ENCODE measurements around the gene PSD2.

The PSD2 gene

DNA sequence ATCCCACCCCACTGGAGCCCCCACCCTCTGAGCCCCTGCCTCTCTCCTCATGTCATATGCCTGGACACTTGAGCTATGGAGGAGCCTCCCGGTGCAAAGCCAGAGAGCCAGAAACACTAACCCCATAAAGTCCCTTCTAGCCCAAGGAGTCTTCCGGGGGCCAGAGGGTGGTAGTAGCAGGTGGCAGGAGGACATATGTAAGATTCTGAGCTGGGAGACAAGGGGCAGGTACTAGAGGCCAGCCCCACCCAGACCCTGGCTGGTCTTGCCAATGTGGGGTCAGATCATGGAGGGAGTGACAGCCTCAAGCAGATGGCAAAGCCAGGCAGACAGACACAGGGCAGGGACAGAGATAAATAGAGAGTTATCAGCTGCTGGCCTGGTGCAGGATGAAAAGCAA, 63.4 kb downstream of the PSD2 start:
- no peak for DNase-seq

DNA sequence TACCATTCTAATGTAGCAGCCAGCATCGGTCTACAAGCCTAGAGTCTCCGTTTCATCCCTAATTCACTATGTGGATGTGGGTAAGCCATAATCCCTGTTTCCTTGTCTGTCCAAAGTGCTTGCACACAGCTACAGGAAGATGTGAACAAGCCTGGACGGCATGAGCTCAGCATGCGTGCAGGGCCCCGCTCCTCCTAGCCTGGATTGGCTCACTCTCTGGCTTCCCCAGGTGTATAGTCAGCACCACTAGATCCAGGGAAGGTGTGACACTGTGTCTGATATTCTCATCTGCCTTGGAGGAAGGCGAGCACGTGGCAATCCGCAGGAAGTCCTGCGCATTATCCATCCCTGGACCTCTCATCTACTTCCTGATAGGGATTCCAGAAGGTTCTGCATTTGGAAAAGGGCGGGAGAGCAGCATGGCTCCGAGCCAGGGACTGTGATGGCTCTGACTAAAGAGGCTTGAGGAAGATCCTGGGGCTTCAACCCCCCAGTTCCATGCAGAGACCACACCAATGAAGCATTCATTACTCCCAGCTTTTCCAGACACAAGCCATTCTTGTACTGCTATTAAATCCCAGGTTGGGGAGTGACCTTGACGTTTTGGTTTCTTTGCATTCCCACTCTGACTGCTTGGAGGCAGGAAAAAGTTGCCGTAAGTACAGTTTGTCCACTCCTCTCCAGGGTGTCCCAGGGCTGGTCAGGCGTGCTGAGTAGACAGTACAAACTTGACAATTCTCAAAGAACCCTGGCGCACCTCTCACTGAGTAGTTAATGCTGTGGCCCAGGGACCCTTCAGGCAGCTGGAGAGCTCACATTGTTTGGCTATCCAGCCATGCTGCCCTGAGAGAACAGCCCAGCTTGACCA, 65.6 kb downstream of the PSD2 start:
- no peak for DNase-seq

DNA sequence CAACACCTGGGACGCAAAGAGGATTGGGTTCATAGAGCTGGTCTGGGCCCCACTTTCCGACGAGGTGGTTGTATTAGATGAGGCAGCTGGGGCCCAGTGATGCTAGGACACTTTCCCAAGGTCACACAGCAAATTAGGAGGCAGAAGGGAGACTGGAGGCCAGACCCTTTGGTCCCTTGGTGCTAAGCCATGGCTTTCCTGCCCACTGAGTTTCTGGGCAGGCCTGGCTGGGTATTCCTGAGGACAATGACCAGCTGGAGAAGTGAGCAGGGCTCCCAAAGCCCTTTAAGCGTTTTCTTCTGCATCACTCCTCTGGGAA, 66.2 kb downstream of the PSD2 start:
- DNase-seq: no peak

DNA sequence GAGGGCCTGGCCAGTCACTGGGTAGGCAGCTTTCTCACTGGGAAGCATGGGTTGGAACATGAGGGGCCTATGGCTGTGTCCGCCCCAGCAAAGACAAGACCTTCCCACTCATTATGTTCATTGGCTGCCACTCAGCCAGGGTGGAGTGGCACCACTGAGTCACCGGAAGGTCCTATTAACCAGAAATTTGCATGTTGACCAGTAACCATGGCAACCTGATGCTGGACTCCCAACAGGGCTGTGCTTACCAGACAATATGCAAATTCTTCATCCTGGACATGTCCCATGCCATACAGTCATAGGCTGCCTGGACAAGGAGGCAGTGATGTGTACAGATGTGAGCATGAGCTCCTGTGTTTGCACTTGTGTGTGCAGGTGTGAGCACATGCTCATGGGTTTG, 66.7 kb downstream of the PSD2 start:
- DNase-seq: no peak

DNA sequence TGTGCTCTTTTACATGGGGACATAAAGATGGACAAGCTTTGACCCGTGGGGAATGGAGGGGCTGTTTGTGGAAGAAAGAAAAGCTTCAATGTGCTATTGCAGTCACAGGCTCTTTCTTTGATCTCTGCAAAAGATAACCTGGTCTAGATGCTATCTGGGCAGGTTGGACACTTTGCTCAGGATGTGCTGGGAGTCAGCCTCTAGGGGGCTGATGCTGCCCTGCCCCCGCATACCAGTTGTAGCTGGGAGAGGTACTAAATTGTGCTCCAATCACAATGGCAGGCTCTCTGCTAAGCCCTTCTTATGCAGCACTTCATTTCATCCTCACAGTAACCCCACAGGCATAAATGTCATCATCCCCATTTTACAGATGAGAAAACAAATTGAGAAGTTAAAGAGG, 67.2 kb downstream of the PSD2 start:
- DNase-seq: no peak

DNA sequence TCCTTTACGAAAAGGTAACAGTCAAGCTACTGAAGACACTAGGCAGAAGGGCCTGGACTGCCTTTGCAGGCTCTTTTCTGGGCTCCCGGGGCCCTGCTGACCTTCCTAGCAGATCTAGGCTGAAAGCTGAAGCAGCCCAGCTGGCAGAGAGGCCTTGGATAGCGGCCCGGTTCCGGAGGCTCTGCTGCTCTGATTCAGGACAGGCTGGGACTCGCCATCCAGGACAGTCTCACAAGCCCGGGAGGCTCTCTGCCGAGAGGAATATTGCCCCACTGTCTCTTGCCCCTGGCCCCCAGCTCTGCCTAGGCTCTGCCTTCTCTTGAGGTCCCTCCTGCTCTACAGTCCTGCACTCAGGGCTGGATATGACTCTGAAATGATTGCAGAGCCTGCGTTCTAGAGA, 67.8 kb downstream of the PSD2 start:
- no peak for DNase-seq

DNA sequence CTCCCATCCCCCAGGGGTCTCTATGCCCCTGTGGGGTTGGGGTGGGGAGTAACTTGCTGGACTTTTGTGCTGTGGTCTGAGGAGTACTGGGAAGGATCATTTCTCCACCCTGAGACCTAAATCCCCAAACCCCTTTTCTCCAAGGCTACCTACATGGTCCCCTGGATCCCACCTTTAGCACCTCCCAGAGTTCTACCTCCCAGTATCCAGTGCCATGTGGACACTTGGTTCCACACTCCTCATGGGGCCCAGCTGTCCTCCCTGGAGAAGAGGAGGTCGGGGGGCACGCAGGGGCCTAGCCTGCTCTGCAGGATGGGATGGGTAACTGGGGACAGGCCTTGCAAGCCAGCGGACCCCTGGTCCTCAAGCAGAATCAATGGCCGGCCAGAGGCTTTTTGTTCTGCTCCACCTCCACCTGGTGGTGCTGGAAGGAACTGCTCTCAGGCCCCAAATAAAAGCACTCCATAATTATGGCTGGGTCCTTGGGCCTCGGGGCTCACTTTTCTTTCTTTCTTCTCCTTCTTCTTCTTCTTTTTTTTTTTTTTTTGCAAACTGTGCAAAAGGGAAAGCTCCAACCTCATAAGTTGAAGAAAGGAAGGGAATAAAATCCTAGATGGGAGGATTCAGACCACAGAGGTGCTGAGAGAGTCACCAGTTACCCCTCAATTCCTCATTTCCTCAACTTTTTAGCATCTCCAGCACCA, 68.4 kb downstream of the PSD2 start:
- no peak for DNase-seq

DNA sequence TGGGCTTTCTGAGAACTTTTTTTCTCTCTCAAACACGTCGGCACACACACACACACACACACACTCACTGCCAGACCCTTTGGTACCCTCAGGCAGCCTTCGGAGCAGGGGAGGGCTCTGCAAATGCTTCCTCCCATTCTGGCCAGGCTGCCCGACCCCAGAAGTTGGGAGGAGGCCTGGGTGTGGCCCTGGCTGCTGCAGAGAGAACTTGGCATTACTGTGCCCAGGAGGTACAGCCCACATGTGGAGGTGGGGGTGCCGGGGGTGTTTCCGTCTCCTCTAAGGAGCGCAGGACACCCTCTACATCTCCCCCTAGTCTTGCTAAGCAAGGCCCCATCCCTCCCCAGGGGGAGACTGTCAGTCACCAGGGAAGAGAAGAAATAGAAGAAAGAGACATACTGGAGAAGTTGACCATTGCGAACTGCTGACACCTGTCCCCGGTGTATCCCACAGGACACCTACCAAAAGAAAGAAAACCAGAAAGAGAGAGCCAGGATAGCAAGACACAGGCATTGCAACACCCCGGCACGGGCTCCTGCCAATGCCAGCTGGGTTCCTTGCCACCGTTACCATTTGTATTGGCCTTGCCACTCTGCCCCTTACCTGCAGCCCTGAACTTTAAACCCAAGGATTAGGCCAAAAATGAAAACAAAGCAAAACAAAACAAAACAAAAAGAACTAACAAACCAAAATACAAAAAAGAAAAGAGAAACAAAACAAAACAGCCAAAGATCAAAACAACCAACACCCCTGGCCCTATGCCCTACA, 69.3 kb downstream of the PSD2 start:
- DNase-seq: no peak

DNA sequence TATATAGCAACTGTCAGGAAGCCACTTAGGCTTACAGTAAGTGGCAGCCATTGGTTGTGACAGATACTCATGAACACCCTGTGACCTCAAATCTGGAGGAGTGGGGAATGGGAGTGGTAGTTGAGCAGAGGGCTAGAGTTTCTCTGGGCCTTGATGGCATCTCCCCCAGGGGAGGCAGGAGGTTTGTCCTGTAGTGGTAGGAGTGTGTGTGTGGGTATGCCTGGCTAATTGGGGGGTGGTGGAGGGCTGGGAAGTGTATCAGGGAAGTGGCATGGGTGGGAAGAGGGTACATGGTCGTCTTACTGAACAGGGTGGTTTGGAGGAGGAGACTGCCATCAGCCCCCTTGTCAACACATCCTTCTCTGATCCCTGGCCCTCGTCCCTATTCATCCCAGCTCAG, 71.5 kb downstream of the PSD2 start:
- no peak for DNase-seq

DNA sequence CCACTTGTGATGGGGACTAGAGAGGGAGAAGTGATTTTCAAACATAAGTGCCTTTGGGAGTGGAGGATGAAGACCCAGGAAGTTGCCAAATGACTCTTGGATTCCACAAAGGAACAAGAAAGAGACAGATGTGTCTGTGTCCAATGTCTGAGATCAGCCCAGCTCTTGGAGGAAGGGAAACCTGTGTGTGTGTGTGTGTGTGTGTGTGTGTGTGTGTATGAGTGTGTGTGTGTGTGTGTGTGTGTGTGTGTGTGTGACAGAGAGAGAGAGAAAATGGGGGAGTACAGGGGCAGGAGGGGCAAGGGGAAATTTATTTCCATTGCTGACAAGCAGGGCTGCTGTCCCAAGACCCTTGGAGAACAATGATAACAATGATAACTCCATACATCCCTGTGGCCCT, 72.0 kb downstream of the PSD2 start:
- DNase-seq: no peak

DNA sequence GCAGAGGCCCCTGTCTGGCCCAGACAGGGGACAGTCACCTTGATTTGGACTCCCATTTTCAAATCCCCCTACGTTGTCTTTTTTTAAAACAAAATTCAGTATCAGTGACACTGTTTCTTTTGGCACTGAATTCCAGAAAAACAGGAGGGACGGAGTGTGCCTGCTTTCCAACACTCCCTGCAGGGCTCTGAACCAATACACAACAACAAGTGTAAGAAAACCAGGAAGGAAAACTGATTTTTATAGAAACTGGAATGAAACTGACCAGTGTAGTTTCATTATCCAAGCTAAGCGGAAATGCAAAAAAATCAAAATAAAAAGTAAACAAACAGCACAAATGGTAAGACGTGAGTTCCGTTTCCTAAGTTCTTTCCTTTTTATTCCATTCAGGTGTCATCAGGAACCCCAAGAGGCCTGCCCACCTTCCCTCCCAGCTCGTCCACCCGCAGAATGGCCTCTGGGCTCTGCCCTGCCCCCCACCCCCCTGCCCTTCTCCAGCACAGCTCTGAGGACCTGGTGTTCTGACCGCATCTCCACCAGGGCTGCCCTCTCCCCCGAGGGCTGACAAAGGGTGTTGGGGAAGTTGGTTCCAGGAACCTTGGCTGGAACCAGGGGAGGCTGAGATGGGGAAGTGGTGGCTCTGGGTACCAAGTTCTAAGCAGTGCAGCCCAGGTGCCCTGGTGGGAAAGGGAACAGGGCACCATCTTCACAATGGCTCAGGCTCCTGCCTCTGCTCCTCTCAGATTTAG, 73.6 kb downstream of the PSD2 start:
- DNase-seq: no peak

DNA sequence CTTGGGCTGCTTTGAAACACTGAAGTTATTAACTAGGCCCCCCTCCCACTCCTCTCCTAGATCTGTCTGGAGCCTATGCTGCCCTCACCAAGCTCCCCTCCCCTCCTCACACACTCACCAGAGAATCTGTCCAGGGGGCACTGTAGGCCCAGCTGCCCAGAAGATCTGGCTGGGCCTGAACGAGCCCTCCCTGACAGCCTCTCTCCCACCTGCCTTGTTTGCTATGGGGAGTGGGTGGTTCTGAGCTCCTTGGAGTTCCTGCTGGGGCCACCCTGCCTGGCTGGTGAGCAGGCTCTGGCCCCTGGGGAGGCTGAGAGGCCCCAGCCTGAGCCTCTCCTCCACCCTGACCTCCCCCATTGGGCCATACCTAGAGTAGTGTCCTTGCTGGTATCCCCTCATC, 75.1 kb downstream of the PSD2 start:
- DNase-seq: no peak

DNA sequence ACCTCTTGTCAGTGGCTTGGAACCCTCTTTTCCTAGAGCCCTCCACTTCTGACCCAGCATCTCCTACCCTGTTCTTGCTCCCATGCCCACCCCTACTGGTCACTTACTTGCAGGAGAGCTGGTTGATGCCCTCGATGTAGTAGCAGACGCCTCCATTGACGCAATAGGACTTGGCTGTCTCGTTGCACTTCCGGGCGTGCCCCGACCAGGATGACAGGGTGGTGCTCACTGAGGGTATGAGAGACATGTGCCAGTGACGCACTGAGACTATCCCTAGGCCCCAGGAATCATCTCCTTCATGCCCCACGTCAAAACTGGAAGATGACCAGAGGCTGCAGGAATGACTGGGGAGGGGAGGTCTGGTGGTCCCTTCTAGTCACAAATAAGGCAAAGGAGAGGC, 76.0 kb downstream of the PSD2 start:
- no peak for DNase-seq

DNA sequence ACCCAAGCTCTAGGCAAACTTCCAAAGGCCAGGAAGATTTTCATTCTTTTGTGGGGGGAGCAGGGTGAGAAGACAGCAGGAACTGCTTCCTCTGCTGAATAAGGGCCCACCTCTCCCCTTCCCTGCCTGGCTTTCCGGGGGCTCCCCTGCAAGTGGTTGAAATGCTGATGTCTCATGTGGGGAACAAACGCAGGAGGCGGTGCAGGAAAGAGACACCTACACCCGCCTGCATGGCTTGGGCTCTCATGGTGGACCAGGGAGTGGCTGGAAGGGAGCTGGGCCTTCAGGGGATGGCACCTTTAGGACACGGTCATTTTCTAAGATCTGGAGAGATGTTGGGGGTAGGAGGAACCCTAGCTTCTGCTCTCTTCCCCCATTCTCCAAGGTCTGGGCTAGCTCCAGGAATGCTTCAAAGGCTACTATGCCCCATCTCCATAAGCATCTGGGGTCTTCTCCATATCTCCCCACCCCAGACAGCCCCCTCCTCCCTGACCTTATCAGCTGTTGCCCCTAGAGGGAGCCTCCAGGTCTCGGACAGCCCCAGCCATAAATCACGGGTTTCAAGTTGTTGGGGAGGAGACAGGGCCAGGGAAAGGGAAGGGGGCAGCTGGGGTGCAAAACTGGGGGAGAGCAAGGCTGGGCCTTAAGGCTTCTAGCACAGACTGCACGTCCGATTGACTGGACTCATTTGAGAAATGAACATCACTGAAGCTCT, 76.6 kb downstream of the PSD2 start:
- DNase-seq: no peak

DNA sequence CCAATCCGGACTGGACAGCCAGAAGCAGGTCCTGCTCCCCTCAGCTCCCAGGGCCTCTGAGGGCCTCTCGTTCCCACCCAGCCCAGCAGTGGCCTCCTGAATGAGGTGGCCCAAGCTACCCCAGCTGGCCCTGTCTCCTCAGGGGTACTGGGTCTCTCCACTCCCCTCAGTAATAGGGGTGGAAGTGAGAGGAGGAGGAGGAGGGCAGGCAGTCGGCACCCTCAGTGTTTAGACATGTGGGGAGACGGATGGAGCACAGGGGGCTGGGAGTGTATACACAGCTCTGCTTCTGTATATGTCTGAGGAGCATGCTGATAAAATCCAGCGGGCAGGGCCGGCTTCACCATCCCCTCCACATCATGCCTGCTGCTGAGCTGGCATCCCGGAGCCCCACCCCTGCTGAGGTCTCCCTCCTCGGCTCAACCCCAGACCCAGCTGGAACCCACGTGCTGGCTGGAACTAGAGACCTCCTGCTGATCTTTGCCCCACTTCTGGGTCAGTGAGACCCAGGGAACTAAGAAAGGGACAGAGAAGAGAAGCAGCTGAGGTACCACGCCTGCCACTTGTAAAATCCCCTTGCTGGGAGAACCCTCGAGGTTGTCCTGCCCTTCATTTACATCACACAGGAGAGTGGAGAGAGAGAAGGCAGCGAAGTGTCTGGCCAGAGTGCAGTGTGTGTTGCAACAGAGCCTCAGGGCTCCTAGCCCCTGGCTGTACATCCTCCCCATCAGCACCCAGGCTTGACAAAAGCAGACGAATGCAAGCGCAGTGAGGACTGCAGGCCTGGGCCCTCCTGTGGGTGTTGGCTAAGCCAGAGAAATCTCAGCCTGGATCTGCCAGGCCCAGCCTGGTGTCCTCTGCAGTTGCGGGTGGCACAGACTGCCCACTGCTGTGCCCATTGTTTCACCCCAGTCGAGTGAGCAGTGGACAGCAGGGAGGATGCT, 77.5 kb downstream of the PSD2 start:
- no peak for DNase-seq

DNA sequence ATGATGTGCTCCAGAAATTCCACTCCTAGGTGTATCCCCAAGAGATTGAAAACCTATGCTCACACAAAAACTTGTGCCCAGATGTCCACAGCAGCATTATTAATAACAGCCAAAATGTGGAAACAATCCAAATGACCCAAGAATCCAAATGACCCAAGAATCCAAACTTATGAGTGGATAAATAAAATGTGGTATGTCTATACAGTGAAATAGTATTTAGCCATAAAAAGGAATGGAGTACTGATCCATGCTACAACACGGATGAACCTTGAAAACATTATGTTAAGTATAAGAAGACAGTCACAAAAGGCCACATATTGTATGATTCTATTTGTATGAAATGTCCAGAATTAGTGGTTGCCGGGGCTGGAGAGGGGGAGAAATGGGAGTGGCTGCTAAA, 80.3 kb downstream of the PSD2 start:
- DNase-seq: no peak

DNA sequence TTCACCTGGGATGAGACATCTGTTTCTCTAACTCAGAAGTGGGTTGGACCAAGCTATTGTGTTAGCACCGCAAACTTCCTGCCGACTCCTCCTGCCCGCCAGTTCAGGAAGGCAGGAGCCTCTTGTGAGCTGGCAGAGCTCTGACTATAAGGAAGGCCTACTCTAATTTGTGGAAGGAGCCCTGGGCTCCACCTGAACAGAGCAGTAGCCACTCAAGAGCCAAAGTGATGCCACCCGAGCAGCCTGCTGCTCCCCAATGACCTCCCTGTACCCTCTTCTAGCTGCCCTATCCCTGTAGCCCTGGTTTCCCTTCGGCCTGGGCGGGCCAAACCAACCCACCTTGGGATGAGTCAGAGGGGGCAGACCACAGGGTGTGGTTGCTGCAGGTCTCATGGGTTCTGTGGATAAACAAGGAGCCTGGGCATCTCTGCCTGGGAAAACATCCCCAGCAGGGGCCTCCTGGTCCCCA, 81.6 kb downstream of the PSD2 start:
- DNase-seq: no peak

DNA sequence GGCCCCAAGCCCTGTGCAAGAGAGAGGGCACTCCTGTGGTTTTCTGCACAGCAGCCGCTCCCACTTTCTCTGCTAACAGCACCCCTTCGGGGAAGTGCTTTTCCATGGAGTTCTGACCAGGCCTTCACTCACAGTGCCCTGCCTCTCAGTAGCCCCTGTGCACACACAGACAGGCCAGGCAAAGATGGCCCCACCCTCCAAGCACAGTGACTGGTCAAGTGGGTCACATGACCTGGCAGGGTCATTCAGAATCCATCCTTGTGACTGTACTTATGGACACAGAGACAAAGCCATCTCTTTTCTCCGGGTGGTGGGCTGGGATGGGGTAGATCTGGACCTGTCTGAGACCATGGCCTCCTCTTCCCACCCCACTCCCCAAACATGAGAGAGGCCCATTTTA, 82.5 kb downstream of the PSD2 start:
- no peak for DNase-seq

DNA sequence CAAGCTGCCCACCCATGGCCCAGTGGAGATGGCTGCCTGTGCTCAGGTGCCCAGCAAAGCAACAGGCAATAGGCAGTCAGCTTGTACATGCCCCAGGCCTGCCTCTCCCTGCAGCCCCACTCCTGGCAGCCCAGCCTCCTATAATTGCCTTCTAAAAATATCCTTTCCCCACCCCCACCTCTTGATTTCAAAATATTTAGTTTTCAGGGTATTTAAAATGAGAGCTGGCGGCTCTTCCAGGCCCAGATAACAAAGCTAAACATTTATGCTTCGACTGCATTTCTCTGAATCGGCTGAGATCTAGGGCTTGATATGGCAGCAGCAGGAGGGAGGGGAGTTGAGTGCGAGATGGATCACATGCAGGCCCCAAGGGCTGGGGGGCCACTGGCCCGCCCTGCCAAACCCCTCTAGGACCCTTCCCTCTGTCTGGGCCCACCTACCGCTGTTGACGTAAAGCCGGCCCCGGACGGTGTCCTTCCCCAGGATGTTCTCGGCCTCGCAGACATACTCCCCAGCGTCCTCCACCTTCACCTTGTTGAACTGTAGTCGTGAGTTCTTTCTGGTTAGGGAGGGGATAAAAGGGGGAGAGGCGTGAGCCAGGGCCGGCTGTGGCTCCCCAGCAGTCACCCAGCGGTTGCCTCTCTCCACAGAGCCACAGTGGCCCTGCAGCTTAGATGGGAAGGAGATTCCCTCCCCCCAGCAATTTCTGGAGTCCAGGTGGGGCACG, 85.0 kb downstream of the PSD2 start:
- DNase-seq: no peak

DNA sequence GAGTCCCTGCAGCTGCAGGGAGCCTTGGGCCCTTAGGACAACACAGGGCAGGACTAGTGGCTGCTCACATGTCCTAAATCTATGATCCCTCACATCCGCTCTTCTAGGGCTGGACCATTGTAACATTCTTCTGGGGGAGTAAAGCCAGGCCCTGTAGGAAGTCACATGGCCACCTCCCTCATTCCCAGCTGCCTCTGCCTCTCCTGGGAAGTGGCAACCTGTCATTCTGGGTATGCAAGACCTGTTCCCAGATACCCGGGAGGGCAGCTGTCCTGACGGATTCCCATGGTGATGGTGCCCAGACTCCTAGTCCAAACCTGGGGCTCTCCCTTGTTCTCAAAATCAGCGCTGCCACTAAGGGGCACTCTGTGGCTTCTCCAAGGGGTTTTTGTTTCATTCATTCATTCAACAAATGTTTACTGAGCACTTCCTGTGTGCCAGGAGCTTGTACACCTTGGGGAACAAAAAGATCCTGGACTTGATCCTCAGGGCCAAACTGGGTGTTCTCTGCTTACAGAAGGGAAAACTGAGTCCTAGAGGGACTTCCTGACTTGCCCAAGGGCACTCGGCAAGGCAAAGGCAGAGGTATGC, 85.6 kb downstream of the PSD2 start:
- no peak for DNase-seq
